GM13976 (cell line): ENCODE data around the gene WHRN.

Experiments
- DNase-seq: peaks from one replicate; pipeline ENCODE4 v3.0.0; 2012; ENCODE audit warnings: low spot score
- in situ Hi-C: fragments of 300-500 bp; cut with MboI; formaldehyde crosslinking; loops from one replicate; pipeline ENCODE4 v1.12.0; 2022; ENCODE audit warnings: low sequenced_read_pairs, mixed read lengths, inconsistent platforms; ENCODE audit not compliant: unreplicated experiment
- TF ChIP-seq, protein P1 (sequence below): IDR thresholded peaks from 2 replicates; pipeline ENCODE4 v1.5.1; 2012; ENCODE audit warnings: borderline replicate concordance, mild to moderate bottlenecking; ENCODE audit not compliant: insufficient read depth; ENCODE audit errors: extremely low read depth, missing control alignments, control extremely low read depth

WHRN gene

GRCh38 chr9:114427644-114428043 is 77.6 kb downstream of the WHRN start:
- in situ Hi-C loops = no loop called here
- DNase-seq = no peak
- TF ChIP-seq, protein P1, sequence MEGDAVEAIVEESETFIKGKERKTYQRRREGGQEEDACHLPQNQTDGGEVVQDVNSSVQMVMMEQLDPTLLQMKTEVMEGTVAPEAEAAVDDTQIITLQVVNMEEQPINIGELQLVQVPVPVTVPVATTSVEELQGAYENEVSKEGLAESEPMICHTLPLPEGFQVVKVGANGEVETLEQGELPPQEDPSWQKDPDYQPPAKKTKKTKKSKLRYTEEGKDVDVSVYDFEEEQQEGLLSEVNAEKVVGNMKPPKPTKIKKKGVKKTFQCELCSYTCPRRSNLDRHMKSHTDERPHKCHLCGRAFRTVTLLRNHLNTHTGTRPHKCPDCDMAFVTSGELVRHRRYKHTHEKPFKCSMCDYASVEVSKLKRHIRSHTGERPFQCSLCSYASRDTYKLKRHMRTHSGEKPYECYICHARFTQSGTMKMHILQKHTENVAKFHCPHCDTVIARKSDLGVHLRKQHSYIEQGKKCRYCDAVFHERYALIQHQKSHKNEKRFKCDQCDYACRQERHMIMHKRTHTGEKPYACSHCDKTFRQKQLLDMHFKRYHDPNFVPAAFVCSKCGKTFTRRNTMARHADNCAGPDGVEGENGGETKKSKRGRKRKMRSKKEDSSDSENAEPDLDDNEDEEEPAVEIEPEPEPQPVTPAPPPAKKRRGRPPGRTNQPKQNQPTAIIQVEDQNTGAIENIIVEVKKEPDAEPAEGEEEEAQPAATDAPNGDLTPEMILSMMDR = no peak

DNA sequence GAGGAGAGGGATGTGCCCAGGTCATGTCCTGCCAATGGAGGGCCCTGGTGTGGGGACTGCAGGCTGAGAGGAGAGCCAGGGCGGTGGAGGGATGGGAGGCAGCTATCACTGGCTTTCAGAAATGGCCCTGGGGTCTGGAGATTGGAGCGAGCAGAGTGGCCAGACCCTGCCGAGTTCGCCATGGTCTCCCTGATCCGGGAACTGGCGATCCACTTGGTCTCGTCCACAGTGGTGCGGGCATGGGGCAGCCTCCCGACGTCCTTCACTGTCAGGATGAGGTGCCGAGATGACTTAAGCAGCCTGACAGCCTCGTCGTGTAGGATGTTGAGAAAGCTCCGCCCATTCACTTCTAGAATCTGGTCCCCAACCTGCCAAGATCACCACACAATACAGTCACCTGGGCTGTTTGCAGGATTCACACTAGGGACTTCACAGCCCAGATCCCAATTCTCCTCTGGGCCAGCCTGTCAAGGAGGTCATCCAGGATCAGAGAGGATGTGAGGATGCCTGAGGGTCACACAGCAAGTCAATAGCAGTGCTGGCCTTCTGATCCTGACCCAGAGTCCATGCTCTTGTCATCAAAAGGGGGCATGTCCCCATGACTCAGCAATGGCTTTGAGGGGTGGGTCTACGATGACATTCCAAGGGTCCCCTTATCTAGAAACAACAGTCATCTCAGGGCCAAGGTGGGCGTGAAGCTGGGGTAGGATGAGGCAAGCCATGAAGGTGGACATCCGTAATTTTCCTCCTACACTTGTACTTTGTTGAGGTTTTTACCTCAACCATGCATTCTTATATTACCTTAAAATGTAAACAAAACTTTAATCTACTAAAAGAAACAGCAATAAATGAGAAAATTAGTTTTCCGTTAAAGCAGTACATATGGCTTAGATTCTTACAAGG is 79.0 kb downstream of the WHRN start:
- in situ Hi-C loops = no loop called here
- no peak for DNase-seq
- TF ChIP-seq, protein P1 = no peak

DNA sequence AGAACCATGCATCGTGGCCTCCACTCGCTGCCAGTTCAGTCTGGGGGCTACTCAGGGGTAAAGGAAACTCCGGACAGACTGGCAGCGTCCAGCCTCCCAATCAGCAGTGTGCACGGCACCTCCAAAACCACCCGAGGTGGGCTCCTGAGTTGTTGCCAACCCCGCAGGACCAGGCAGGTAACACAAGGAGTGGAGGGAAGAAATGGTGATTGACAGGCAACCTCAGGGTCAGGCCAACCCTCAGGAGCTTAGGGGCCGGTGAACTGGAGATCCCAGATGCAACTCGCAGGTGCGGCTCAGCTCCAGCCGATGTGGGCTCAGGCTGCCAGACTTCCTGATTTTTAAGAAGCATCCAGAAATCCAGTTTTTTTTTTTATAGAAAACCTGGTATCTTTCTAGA is 80.1 kb downstream of the WHRN start:
- TF ChIP-seq, protein P1 = no peak
- DNase-seq = no peak
- in situ Hi-C loops = no loop called here

GRCh38 chr9:114424126-114424525 is 81.1 kb downstream of the WHRN start:
- TF ChIP-seq, protein P1 = no peak
- DNase-seq = no peak
- in situ Hi-C loops = loop anchor here (25.0 kb wide), 1 partner anchor 588 kb away; no protein-coding TSS in a partner anchor

- DNase-seq = no peak
- in situ Hi-C loops = loop anchor here (25.0 kb wide), 1 partner anchor 589 kb away; no protein-coding TSS in a partner anchor
These were observed 82.1 kb downstream of the WHRN start for GRCh38 chr9:114423181-114423580.

DNA sequence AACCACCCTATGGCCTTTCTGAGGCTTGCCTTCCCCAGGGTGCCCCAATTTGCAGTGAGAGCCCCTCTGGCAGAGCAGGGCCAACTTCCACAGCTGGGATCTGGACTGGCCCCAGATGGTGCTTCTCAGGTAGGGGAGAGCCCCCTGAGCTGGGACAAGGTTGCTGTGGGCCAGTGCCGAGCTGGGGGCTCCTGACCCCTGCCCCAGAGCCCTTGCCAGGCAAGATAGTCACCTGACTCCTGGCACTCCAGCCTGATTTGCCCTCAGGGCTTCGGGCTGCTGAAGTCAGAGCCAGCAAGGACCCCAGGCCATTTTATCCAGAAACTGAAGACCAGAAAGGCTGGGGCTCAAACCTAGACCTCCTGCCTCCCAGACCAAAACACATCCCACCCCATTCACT is 84.1 kb downstream of the WHRN start:
- TF ChIP-seq, protein P1 = no peak
- DNase-seq = no peak
- in situ Hi-C loops = loop anchor here (25.0 kb wide), 1 partner anchor 591 kb away; no protein-coding TSS in a partner anchor

More at GRCh38 chr9:114423181-114423580, 82.1 kb downstream of the WHRN start:
- TF ChIP-seq, protein P1 = no peak
